CD4-positive, alpha-beta T cell (primary cell): Measurements from ENCODE around the gene XRCC4. TPM values are rescaled to one million over a fixed set of nuclear protein-coding genes. Genes with fewer than 3 reads are reported as not detected.
A peak's percentile ranks its signal among the peaks of the same experiment; 100 is the strongest.

Source experiments
- ATAC-seq: fragments of 200-7000 bp; cut with Tn5 transposase; one replicate; pipeline ENCODE4 v1.10.0; 2022; ENCODE audit warnings: mild to moderate bottlenecking; ENCODE audit not compliant: poor library complexity
- CTCF ChIA-PET: fragments of 350-600 bp; sonication (Branson Sonifier 250); formaldehyde crosslinking; loops from one replicate; lab custom pipeline; 2021; ENCODE audit warnings: antibody characterized with exemption, inconsistent platforms; lab: Charles Lee
- POLR2A ChIA-PET: fragments of 350-600 bp; sonication (Branson Sonifier 250); formaldehyde crosslinking; loops from one replicate; lab custom pipeline; 2021; ENCODE audit warnings: antibody characterized with exemption, inconsistent platforms; lab: Charles Lee
- DNase-seq, 14 experiments: peaks; one replicate each; pipeline ENCODE4 v3.0.0-alpha.2; 2013 to 2020; ENCODE audit warnings: mixed read lengths in 2 of 14
- H3K27ac ChIP-seq, 2 donors: one replicate each; pipeline versions ENCODE4 v1.5.1 to v1.7.0; 2013; ENCODE audit warnings: low read length in 2 of 2, low read depth in 1 of 2, mild to moderate bottlenecking in 1 of 2
- H3K27me3 ChIP-seq, 2 experiments: 1 replicate in 1 of 2; 2 replicates in 1 of 2; pipeline versions ENCODE4 v1.6.1 to v1.7.0; 2013; ENCODE audit warnings: low read length in 2 of 2, control low read depth in 1 of 2, mild to moderate bottlenecking in 1 of 2, moderate library complexity in 1 of 2; ENCODE audit not compliant: insufficient read depth in 2 of 2, control insufficient read depth in 1 of 2
- H3K36me3 ChIP-seq: one replicate; pipeline ENCODE4 v1.6.1; 2013; ENCODE audit warnings: low read length, control low read depth; ENCODE audit not compliant: insufficient read depth
- H3K4me1 ChIP-seq: one replicate; pipeline ENCODE4 v1.6.1; 2013; ENCODE audit warnings: low read length, control low read depth; ENCODE audit not compliant: insufficient read depth
- H3K4me3 ChIP-seq: one replicate; pipeline ENCODE4 v1.5.1; 2013; ENCODE audit warnings: mild to moderate bottlenecking, low read length, moderate library complexity
- H3K9me3 ChIP-seq, 2 experiments: 1 replicate in 1 of 2; 2 replicates in 1 of 2; pipeline versions ENCODE4 v1.6.1 to v1.7.0; 2013; ENCODE audit warnings: low read length in 2 of 2, mild to moderate bottlenecking in 2 of 2, control low read depth in 1 of 2, moderate library complexity in 1 of 2; ENCODE audit not compliant: control insufficient read depth in 1 of 2, insufficient read depth in 1 of 2
- H3K27ac Mint-ChIP-seq: one replicate; pipeline ENCODE4 v1.8.0; 2020; ENCODE audit warnings: mixed read lengths
- H3K27me3 Mint-ChIP-seq: one replicate; pipeline ENCODE4 v1.8.0; 2021; ENCODE audit warnings: mixed read lengths
- H3K36me3 Mint-ChIP-seq: one replicate; pipeline ENCODE4 v1.8.0; 2021; ENCODE audit warnings: low read depth, mixed read lengths
- H3K4me1 Mint-ChIP-seq: one replicate; pipeline ENCODE4 v1.8.0; 2021; ENCODE audit warnings: low read depth, mixed read lengths
- H3K4me3 Mint-ChIP-seq: one replicate; pipeline ENCODE4 v1.8.0; 2020; ENCODE audit warnings: mild to moderate bottlenecking, mixed read lengths
- H3K9me3 Mint-ChIP-seq: one replicate; pipeline ENCODE4 v1.8.0; 2020; ENCODE audit warnings: mixed read lengths
- CTCF ChIP-seq: fragments of 200-600 bp; IDR thresholded peaks from one replicate; pipeline ENCODE4 v1.8.0; 2022; ENCODE audit warnings: antibody characterized with exemption, mild to moderate bottlenecking
- intact Hi-C, 2 experiments: fragments of 100-400 bp; cut with DNase I in 1 of 2; cut with micrococcal nuclease in 1 of 2; formaldehyde crosslinking; loops; one replicate each; pipeline versions ENCODE4 v1.15.1 to v1.9.0; 2023 to 2025; cut with DNase I, micrococcal nuclease
- total RNA-seq, 174 experiments: library from RNA in 2 of 174; stranded (reverse) in 2 of 174; gene quantifications; one replicate each; pipeline ENCODE4 v1.2.3 and lab custom pipeline; 2021 to 2026

Gene XRCC4
- total RNA-seq, 2 experiments from 2014 or later = 1.8 TPM

GRCh38 chr5:83299353-83299752 is 222.0 kb downstream of the XRCC4 start:
- H3K27me3 Mint-ChIP-seq = no peaks in the 10 kb centered on the region
- Histone ChIP-seq H3K27me3 (no peaks in the 10 kb centered on the region), H3K36me3 (no peaks in the 10 kb centered on the region), H3K27ac (no peak overlapping the region), H3K4me3 (no peak overlapping the region), H3K9me3 (peaks cover 0 to 7% of the 10 kb centered on the region in 2 experiments), H3K4me1 (no peaks in the 10 kb centered on the region)
- H3K4me3 Mint-ChIP-seq = no peak overlapping the region
- H3K27ac Mint-ChIP-seq = no peak overlapping the region
- intact Hi-C loops = loop anchor here in 1 of 2 experiments (5.0 kb wide), 1 partner anchor 238 kb away; no protein-coding TSS in a partner anchor
- peaks cover 4% of the 10 kb centered on the region for H3K9me3 Mint-ChIP-seq
- ATAC-seq (no peak), DNase-seq (no peak)
- H3K4me1 Mint-ChIP-seq = no peaks in the 10 kb centered on the region
- no peak for TF ChIP-seq CTCF
- H3K36me3 Mint-ChIP-seq = peaks cover 8% of the 10 kb centered on the region
- POLR2A ChIA-PET = no interaction called here
- CTCF ChIA-PET = no interaction called here

- Histone ChIP-seq H3K4me3 (no peak overlapping the region), H3K9me3 (peaks cover 0 to 7% of the 10 kb centered on the region in 2 experiments), H3K27me3 (no peaks in the 10 kb centered on the region), H3K27ac (no peak overlapping the region), H3K36me3 (no peaks in the 10 kb centered on the region), H3K4me1 (no peaks in the 10 kb centered on the region)
- Mint-ChIP-seq H3K9me3 (no peaks in the 10 kb centered on the region), H3K4me3 (no peak overlapping the region), H3K27me3 (no peaks in the 10 kb centered on the region), H3K4me1 (no peaks in the 10 kb centered on the region), H3K36me3 (no peaks in the 10 kb centered on the region), H3K27ac (no peak overlapping the region)
- ATAC-seq (no peak), DNase-seq (peak in 3 of 14 experiments; percentile 32 to 60 (median 58))
- intact Hi-C loops = no loop called here
- ChIA-PET POLR2A (no interaction called here), CTCF (no interaction called here)
- TF ChIP-seq CTCF = no peak
Measured at GRCh38 chr5:83306572-83307241, 229.4 kb downstream of the XRCC4 start.

- Mint-ChIP-seq H3K36me3 (peaks cover 9% of the 10 kb centered on the region), H3K4me1 (no peaks in the 10 kb centered on the region), H3K27me3 (no peaks in the 10 kb centered on the region), H3K9me3 (peaks cover 7% of the 10 kb centered on the region), H3K4me3 (no peak overlapping the region), H3K27ac (no peak overlapping the region)
- no peak overlapping the region for H3K4me3 ChIP-seq
- intact Hi-C loops = no loop called here
- POLR2A ChIA-PET = no interaction called here
- peaks cover 0 to 4% of the 10 kb centered on the region in 2 experiments for H3K9me3 ChIP-seq
- TF ChIP-seq CTCF = no peak
- CTCF ChIA-PET = no interaction called here
- ATAC-seq = no peak
- DNase-seq = peak in 3 of 14 experiments; percentile 24 to 54 (median 47)
- no peaks in the 10 kb centered on the region for H3K4me1 ChIP-seq
- H3K27me3 ChIP-seq = no peaks in the 10 kb centered on the region
- H3K36me3 ChIP-seq = no peaks in the 10 kb centered on the region
- no peak overlapping the region for H3K27ac ChIP-seq
Measured at GRCh38 chr5:83312663-83313062, 235.3 kb downstream of the XRCC4 start.
